HepG2 (cell line): ENCODE measurements around the gene C2orf76. TPM values are rescaled to one million over a fixed set of nuclear protein-coding genes. Genes with fewer than 3 reads are reported as not detected.

ENCODE experiments used
- ARHGAP35 ChIP-seq: sonication (generic); formaldehyde crosslinking; IDR thresholded peaks from 2 replicates; pipeline ENCODE4 v1.9.0; 2022; ENCODE audit warnings: mild to moderate bottlenecking, inconsistent platforms, moderate library complexity, missing genetic modification reagents, borderline replicate concordance
- FOXC1 ChIP-seq: sonication (generic); formaldehyde crosslinking; IDR thresholded peaks from 2 replicates; pipeline ENCODE4 v1.8.0; 2022; ENCODE audit warnings: mild to moderate bottlenecking, missing genetic modification reagents, borderline replicate concordance
- MEIS1 ChIP-seq: sonication (generic); formaldehyde crosslinking; IDR thresholded peaks from 2 replicates; pipeline ENCODE4 v1.9.0; 2021; ENCODE audit warnings: mild to moderate bottlenecking, missing genetic modification reagents, moderate library complexity, borderline replicate concordance
- ONECUT2 ChIP-seq: sonication (generic); formaldehyde crosslinking; IDR thresholded peaks from 2 replicates; pipeline ENCODE4 v1.4.0; 2020; ENCODE audit warnings: missing genetic modification reagents
- PATZ1 ChIP-seq: sonication (generic); formaldehyde crosslinking; IDR thresholded peaks from 2 replicates; pipeline ENCODE4 v1.4.0; 2020; ENCODE audit warnings: missing genetic modification reagents
- RXRB ChIP-seq: IDR thresholded peaks from 2 replicates; pipeline ENCODE4 v1.6.1; 2016; ENCODE audit warnings: borderline replicate concordance, missing genetic modification reagents, missing compliant biosample characterization
- TBX2 ChIP-seq: sonication (generic); formaldehyde crosslinking; IDR thresholded peaks from 2 replicates; pipeline ENCODE4 v1.5.0; 2020; ENCODE audit warnings: missing genetic modification reagents, mild to moderate bottlenecking, borderline replicate concordance
- TEAD2 ChIP-seq: sonication (generic); formaldehyde crosslinking; IDR thresholded peaks from 2 replicates; pipeline ENCODE4 v1.9.0; 2021; ENCODE audit warnings: missing genetic modification reagents
- ZFX ChIP-seq: sonication (generic); formaldehyde crosslinking; IDR thresholded peaks from 2 replicates; pipeline ENCODE4 v1.4.0; 2020; ENCODE audit warnings: mild to moderate bottlenecking, low read depth, missing genetic modification reagents, moderate library complexity
- ZNF136 ChIP-seq: sonication (generic); formaldehyde crosslinking; IDR thresholded peaks from 2 replicates; pipeline ENCODE4 v1.8.1; 2022; ENCODE audit warnings: low read depth, mild to moderate bottlenecking, moderate library complexity, missing genetic modification reagents
- ZNF672 ChIP-seq: sonication (generic); formaldehyde crosslinking; IDR thresholded peaks from 2 replicates; pipeline ENCODE4 v1.8.1; 2022; ENCODE audit warnings: missing genetic modification reagents
- polyA plus RNA-seq, 8 experiments: library from polyadenylated mRNA; depleted of rRNA in 3 of 8; stranded (reverse) in 7 of 8; unstranded in 1 of 8; fragments of >200 nt; fragmentation: Illumina TruSeq in 4 of 8; extraction: Trizol in 4 of 8; gene quantifications; 2 replicates each; pipeline versions ENCODE4 v1.2.1 to v1.2.3, GENCODE V29; 2011 to 2016; ENCODE audit warnings: low read depth in 4 of 8, missing spikeins in 1 of 8, mixed read lengths in 1 of 8; ENCODE audit not compliant: insufficient read depth in 1 of 8
- total RNA-seq, 5 experiments: library from RNA; depleted of rRNA; stranded (reverse); fragments of >200 nt; fragmentation: Illumina TruSeq; extraction: Trizol; gene quantifications; 2 replicates each; pipeline ENCODE4 v1.2.3, GENCODE V29; 2016; ENCODE audit warnings: low read depth in 1 of 5
- TF ChIP-seq, protein P1 (sequence below): sonication (generic); formaldehyde crosslinking; IDR thresholded peaks from 2 replicates; pipeline ENCODE4 v1.5.1; 2020; ENCODE audit warnings: missing genetic modification reagents, mild to moderate bottlenecking, borderline replicate concordance
- TF ChIP-seq, protein P2 (sequence below): IDR thresholded peaks from 2 replicates; pipeline ENCODE4 v1.6.1; 2016; ENCODE audit warnings: low read depth, borderline replicate concordance
- TF ChIP-seq, protein P3 (sequence below): sonication (generic); formaldehyde crosslinking; IDR thresholded peaks from 2 replicates; pipeline ENCODE4 v1.8.1; 2023; ENCODE audit warnings: mild to moderate bottlenecking, moderate library complexity, missing genetic modification reagents

The C2orf76 gene
- total and polyA plus RNA-seq, 2 of the 13 experiments (the other 11 are each of a cell fraction or from before 2014, with no cell fraction given), result 7.7 to 8.5 TPM

DNA sequence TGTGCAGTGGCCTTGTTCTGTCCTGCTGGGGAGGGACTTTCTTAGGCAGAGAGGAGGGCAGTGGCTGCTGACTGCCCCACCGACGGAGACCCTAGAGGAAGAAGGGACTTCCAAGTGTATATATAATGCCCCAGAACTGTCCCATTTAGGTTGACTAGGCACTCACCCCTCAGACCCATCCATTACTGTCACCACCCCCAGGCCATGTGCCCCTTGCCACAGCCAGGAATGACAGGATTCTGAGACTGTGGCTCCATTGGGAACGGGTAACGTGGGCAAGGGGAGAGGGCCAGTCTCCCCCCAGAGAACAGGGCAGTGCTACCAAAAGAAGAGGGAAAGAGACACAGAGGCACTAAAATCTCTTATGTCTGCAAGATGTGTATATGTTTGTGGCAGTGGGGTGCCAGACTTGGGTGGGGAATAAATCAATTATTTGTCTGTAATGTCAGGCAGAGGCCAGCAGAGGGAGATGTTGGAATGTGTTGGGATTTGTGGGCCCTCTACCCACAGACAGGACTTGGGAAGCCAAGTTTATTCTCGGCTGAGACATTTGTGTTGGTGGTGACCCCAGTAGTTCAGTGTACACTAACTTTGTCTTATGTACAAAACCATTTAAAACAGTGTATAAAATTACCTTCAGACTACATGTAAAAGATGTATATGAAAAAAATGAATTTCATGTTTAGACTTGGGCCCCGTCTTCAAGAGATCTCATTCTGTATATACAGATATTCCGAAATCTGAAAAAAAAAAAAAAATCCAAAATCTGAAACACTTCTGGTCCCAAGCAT, 41.0 kb upstream of the C2orf76 start (continued):
- peak; percentile 35; the same call in 1 of the 2 replicates for TF ChIP-seq MEIS1 (CRISPR knock-in tag)
- peak; percentile 46; the same call in 1 of the 2 replicates for TF ChIP-seq ZFX (CRISPR knock-in tag)
- TF ChIP-seq PATZ1 (CRISPR knock-in tag), result peak; percentile 56; the same call in 1 of the 2 replicates
- TF ChIP-seq, protein P1, sequence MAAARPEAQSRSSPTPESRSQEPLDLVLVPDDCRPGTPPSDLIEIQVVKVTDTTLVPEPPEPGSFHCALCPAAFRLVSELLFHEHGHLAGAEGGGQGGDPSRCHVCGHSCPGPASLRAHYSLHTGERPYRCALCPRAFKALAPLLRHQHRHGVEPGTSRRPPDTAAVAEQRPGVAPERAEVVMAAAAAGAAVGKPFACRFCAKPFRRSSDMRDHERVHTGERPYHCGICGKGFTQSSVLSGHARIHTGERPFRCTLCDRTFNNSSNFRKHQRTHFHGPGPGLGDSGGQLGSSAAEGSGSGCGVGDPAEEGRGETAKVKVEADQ (CRISPR knock-in tag), result 0 out of 2 replicates have a peak, but pooled peaks have one; percentile 31
- TF ChIP-seq, protein P2, sequence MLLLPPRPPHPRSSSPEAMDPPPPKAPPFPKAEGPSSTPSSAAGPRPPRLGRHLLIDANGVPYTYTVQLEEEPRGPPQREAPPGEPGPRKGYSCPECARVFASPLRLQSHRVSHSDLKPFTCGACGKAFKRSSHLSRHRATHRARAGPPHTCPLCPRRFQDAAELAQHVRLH, result peak; percentile 43; the same call in 1 of the 2 replicates
- TF ChIP-seq RXRB (CRISPR knock-in tag), result 0 out of 2 replicates have a peak, but pooled peaks have one; percentile 14
- peak; percentile 37; the same call in 1 of the 2 replicates for TF ChIP-seq TBX2 (CRISPR knock-in tag)
- peak; percentile 72; the same call in 1 of the 2 replicates for TF ChIP-seq ONECUT2
- 0 out of 2 replicates have a peak, but pooled peaks have one; percentile 42 for TF ChIP-seq ZNF136 (CRISPR knock-in tag)
- no peak for TF ChIP-seq ARHGAP35 (CRISPR knock-in tag)
- TF ChIP-seq ZNF672 (CRISPR knock-in tag), result no peak
- no peak for TF ChIP-seq TEAD2 (CRISPR knock-in tag)
- TF ChIP-seq FOXC1 (CRISPR knock-in tag), result no peak
- TF ChIP-seq, protein P3, sequence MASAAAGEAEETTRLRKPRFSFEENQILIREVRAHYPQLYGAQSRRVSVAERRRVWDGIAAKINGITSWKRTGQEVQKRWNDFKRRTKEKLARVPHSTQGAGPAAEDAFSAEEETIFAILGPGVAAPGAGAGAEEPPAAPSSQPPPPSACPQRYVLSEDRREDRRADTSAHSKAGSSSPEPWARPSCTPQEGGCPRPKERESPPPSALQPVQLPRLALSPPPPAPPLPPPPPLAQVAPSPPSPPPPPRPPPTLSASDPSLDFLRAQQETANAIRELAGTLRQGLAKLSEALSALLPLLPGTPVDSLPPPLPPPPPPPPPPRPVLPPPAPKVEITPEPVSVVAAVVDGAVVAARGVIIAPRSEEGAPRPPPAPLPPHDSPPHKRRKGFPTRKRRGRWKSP, result 0 out of 2 replicates have a peak, but pooled peaks have one; percentile 44
